Measurements from ENCODE around the gene ZDHHC1. TPM values are rescaled to one million over a fixed set of nuclear protein-coding genes. Genes with fewer than 3 reads are reported as not detected.

ZDHHC1 gene
- total RNA-seq, 1 donor from 2014 or later = 2.9 TPM

DNA sequence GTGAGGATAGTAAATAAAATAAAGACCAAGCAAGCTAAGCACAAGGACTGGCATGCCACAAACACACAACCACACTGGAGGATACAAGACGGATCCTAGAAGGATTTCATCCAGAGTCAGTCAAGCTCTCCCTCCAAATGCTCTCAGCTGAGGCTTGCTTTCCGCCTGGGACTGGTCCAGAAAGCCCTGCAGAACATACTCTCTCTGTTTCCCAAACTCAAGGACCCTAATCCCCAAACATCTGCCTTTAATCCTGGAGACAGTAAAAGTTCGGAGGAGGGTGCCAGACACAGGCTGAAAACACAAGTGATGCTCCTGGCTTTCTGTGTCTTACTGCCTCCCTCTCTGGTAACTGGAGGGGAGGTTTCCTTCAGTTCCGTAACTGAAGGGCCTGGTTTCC, 9.3 kb upstream of the ZDHHC1 start:
- no peaks in the 10 kb centered on the region for H3K9me3 ChIP-seq (replicated peaks)
- no peak for DNase-seq
- H3K36me3 ChIP-seq = no peaks in the 10 kb centered on the region
- H3K4me3 ChIP-seq = no peak overlapping the region
- peaks cover 37% of the 10 kb centered on the region for H3K4me1 ChIP-seq
- no peak overlapping the region for H3K27ac ChIP-seq (replicated peaks)
- TF ChIP-seq, protein P1, sequence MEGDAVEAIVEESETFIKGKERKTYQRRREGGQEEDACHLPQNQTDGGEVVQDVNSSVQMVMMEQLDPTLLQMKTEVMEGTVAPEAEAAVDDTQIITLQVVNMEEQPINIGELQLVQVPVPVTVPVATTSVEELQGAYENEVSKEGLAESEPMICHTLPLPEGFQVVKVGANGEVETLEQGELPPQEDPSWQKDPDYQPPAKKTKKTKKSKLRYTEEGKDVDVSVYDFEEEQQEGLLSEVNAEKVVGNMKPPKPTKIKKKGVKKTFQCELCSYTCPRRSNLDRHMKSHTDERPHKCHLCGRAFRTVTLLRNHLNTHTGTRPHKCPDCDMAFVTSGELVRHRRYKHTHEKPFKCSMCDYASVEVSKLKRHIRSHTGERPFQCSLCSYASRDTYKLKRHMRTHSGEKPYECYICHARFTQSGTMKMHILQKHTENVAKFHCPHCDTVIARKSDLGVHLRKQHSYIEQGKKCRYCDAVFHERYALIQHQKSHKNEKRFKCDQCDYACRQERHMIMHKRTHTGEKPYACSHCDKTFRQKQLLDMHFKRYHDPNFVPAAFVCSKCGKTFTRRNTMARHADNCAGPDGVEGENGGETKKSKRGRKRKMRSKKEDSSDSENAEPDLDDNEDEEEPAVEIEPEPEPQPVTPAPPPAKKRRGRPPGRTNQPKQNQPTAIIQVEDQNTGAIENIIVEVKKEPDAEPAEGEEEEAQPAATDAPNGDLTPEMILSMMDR (IDR thresholded peaks at IDR 0.05; ENCODE audit: borderline replicate concordance) = no peak
- intact Hi-C loops (cut with micrococcal nuclease) = no loop called here
- peaks cover 65% of the 10 kb centered on the region for H3K27me3 ChIP-seq (ENCODE audit: low read depth)

DNA sequence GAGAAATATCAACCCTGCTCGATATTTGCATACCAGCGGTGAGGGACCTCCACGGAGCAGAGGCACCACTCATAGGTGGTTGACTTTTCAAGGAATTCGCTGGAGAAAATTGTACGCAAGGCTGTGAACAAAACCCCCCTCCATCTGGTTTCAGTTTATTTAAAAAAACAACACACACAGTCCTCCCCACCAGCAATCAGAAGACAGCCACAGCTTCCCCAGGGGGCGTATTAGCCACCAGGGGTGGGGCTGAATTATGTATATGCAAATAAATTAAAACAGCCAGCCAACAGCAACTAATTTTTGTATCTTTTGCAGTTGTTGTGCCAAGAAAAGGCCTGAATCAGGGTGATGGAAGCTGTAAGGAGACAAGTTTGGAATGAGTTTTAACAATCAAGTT, 8.8 kb upstream of the ZDHHC1 start:
- H3K4me1 ChIP-seq = peaks cover 32% of the 10 kb centered on the region
- TF ChIP-seq, protein P1 (IDR thresholded peaks at IDR 0.05; ENCODE audit: borderline replicate concordance) = no peak
- H3K9me3 ChIP-seq (replicated peaks) = no peaks in the 10 kb centered on the region
- H3K27me3 ChIP-seq (ENCODE audit: low read depth) = peaks cover 61% of the 10 kb centered on the region
- intact Hi-C loops (cut with micrococcal nuclease) = no loop called here
- H3K4me3 ChIP-seq = no peak overlapping the region
- H3K27ac ChIP-seq (replicated peaks) = no peak overlapping the region
- H3K36me3 ChIP-seq = no peaks in the 10 kb centered on the region
- no peak for DNase-seq

DNA sequence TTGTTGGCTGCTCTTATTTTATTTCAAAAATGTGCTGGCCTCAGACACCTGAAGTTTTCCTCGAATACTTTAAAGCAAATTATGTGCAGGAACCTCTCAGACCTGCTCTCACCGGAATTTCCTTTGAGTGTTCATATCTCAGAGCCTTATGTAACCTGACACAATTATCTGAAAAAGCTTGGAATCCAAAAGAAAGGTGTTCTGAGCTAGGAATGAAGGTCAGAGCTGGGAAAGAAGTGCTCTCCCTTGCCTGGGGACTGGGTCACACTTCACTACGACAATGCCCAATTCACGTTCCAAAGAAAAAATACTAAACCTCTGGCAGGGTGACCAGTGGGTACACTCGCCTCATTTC, 8.0 kb upstream of the ZDHHC1 start:
- Histone ChIP-seq H3K4me1 (peaks cover 23% of the 10 kb centered on the region), H3K27ac (replicated peaks) (no peak overlapping the region), H3K27me3 (ENCODE audit: low read depth) (peaks cover 54% of the 10 kb centered on the region), H3K9me3 (replicated peaks) (no peaks in the 10 kb centered on the region), H3K4me3 (no peak overlapping the region), H3K36me3 (no peaks in the 10 kb centered on the region)
- no peak for DNase-seq
- TF ChIP-seq, protein P1 (IDR thresholded peaks at IDR 0.05; ENCODE audit: borderline replicate concordance) = no peak
- intact Hi-C loops (cut with micrococcal nuclease) = no loop called here

DNA sequence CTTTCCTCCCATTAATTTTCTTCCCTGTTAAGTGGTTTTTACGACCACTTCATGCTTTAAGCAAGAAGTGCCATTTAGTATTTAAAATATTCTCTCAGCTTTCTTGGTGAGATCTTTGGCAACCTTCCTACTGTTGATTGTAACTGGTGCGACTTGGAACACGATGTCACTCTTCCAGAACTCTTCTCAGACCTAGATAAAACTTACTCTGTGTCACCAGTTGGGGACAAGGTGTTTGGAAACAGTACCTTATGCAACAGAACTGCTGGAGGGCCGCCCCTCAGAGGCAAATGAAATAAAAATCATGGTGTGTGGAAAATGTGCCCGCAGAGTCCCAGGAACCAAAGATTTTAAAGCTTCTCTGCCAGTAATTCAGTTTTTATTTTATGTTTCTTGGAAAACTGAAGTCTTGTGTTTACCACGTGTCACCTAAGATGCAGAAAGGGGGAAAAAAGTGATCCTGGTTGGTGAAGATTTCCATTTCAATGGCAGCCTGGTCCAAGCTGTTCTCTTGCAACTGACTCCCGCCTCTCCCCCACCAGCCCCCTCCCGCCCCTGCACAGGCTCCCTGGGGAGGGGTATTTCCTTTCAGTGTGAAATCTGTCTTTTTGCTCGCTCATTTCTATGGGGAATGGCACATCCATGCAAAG, 7.5 kb upstream of the ZDHHC1 start:
- peaks cover 20% of the 10 kb centered on the region for H3K4me1 ChIP-seq
- intact Hi-C loops (cut with micrococcal nuclease) = no loop called here
- H3K4me3 ChIP-seq = no peak overlapping the region
- H3K9me3 ChIP-seq (replicated peaks) = no peaks in the 10 kb centered on the region
- H3K27ac ChIP-seq (replicated peaks) = no peak overlapping the region
- peaks cover 49% of the 10 kb centered on the region for H3K27me3 ChIP-seq (ENCODE audit: low read depth)
- DNase-seq = no peak
- TF ChIP-seq, protein P1 (IDR thresholded peaks at IDR 0.05; ENCODE audit: borderline replicate concordance) = no peak
- H3K36me3 ChIP-seq = no peaks in the 10 kb centered on the region

DNA sequence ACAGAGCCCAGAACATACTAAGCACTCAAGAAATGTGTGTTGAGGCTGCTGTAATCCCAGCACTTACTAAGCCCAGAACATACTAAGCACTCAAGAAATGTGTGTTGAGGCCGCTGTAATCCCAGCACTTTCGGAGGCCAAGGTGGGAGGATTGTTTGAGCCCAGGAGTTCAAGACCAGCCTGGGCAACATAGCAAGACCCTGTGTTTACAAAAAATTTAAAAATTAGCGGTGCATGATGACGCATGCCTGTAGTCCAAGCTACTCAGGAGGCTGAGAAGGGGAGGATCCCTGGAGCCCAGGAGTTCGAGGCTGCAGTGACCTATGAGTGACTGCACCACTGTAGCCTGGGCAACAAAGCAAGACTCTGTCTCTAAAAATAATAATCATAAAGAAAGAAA, 6.7 kb upstream of the ZDHHC1 start:
- intact Hi-C loops (cut with micrococcal nuclease) = no loop called here
- TF ChIP-seq, protein P1 (IDR thresholded peaks at IDR 0.05; ENCODE audit: borderline replicate concordance) = no peak
- Histone ChIP-seq H3K4me1 (peaks cover 13% of the 10 kb centered on the region), H3K27me3 (ENCODE audit: low read depth) (peaks cover 46% of the 10 kb centered on the region), H3K4me3 (no peak overlapping the region), H3K36me3 (no peaks in the 10 kb centered on the region), H3K27ac (replicated peaks) (no peak overlapping the region), H3K9me3 (replicated peaks) (no peaks in the 10 kb centered on the region)
- no peak for DNase-seq
